Thyroid gland (tissue), 4 donors: ENCODE measurements around the gene RANBP1. TPM values are rescaled to one million over a fixed set of nuclear protein-coding genes. Genes with fewer than 3 reads are reported as not detected.

Experiments used
- DNase-seq, 2 donors: peaks; one replicate each; pipeline ENCODE4 v3.0.0-alpha.2; 2019
- H3K27ac ChIP-seq, 3 donors: fragments of 200-600 bp; sonication (generic); 1 replicate in 2 of 3; 2 replicates in 1 of 3; pipeline ENCODE4 v1.5.1; 2016 to 2019; ENCODE audit warnings: mild to moderate bottlenecking in 1 of 3, moderate library complexity in 1 of 3
- H3K27me3 ChIP-seq: fragments of 200-600 bp; sonication (generic); one replicate; pipeline ENCODE4 v1.5.1; 2019
- H3K36me3 ChIP-seq, 2 donors: fragments of 200-600 bp; sonication (generic); one replicate each; pipeline ENCODE4 v1.5.1; 2016 to 2019
- H3K4me1 ChIP-seq, 2 donors: fragments of 200-600 bp; sonication (generic); one replicate each; pipeline ENCODE4 v1.5.1; 2017 to 2019
- H3K4me3 ChIP-seq, 3 donors: fragments of 200-600 bp; sonication (generic); replicated peaks in 1 of 3; 1 replicate in 2 of 3; 2 replicates in 1 of 3; pipeline ENCODE4 v1.5.1; 2016; ENCODE audit warnings: mild to moderate bottlenecking in 1 of 3
- H3K9me3 ChIP-seq: fragments of 200-600 bp; sonication (generic); one replicate; pipeline ENCODE4 v1.5.1; 2017
- CTCF ChIP-seq, 6 experiments: fragments of 200-600 bp in 3 of 6; fragments of 450-650 bp in 3 of 6; sonication (generic) in 3 of 6; IDR thresholded peaks; one replicate each; pipeline ENCODE4 v1.5.1; 2016 to 2019; ENCODE audit warnings: antibody characterized with exemption in 6 of 6, mild to moderate bottlenecking in 2 of 6, inconsistent platforms in 1 of 6, moderate library complexity in 1 of 6
- POLR2A ChIP-seq, 2 donors: fragments of 450-650 bp; IDR thresholded peaks; one replicate each; pipeline ENCODE4 v1.6.1; 2017; ENCODE audit warnings: antibody characterized with exemption in 2 of 2, mild to moderate bottlenecking in 2 of 2, moderate library complexity in 1 of 2
- WGBS, 2 donors: methylation state at CpG; one replicate each; pipeline ENCODE4 v1.1.5; 2017; 5-methylcytosine and 5-hydroxymethylcytosine counted together
- intact Hi-C: fragments of 100-400 bp; cut with DNase I; formaldehyde crosslinking; loops from one replicate; pipeline ENCODE4 v1.15.1; 2023
- total RNA-seq, 4 donors: library from RNA; depleted of rRNA; stranded (reverse); fragments of >200 nt; gene quantifications; one replicate each; pipeline ENCODE4 v1.2.3, GENCODE V29; 2016

Gene RANBP1
- total RNA-seq, 4 donors from 2014 or later: 125 to 232 (median 173) TPM

- Histone ChIP-seq H3K27ac (no peak overlapping the region), H3K4me3 (no peak overlapping the region), H3K9me3 (no peaks in the 10 kb centered on the region), H3K36me3 (no peaks in the 10 kb centered on the region), H3K27me3 (no peaks in the 10 kb centered on the region), H3K4me1 (no peaks in the 10 kb centered on the region)
- no peak for TF ChIP-seq CTCF (IDR thresholded peaks at IDR 0.05)
- TF ChIP-seq POLR2A (IDR thresholded peaks at IDR 0.05): no peak
- DNase-seq: no peak
- intact Hi-C loops: no loop called here
- WGBS, 2 donors: 77 to 90% methylated on average over 8 to 9 of the region's 13 CpGs
These were observed 54.3 kb downstream of the RANBP1 start for GRCh38 chr22:20170170-20170569.

- H3K4me3 ChIP-seq: no peak overlapping the region
- DNase-seq: no peak
- H3K27me3 ChIP-seq: no peaks in the 10 kb centered on the region
- no peaks in the 10 kb centered on the region for H3K4me1 ChIP-seq
- WGBS, 2 donors: 84 to 92% methylated on average over 9 to 12 of the region's 12 CpGs
- no peak overlapping the region for H3K27ac ChIP-seq
- intact Hi-C loops: no loop called here
- H3K36me3 ChIP-seq: no peaks in the 10 kb centered on the region
- H3K9me3 ChIP-seq: no peaks in the 10 kb centered on the region
- TF ChIP-seq CTCF (IDR thresholded peaks at IDR 0.05) (no peak), POLR2A (IDR thresholded peaks at IDR 0.05) (no peak)
These were observed 55.6 kb downstream of the RANBP1 start for GRCh38 chr22:20171288-20172140.

GRCh38 chr22:20172141-20172613 is 56.3 kb downstream of the RANBP1 start:
- no peaks in the 10 kb centered on the region for H3K36me3 ChIP-seq
- H3K9me3 ChIP-seq: no peaks in the 10 kb centered on the region
- intact Hi-C loops: no loop called here
- H3K27me3 ChIP-seq: no peaks in the 10 kb centered on the region
- TF ChIP-seq CTCF (IDR thresholded peaks at IDR 0.05) (no peak), POLR2A (IDR thresholded peaks at IDR 0.05) (no peak)
- H3K4me3 ChIP-seq: no peak overlapping the region
- H3K27ac ChIP-seq: no peak overlapping the region
- no peak for DNase-seq
- H3K4me1 ChIP-seq: no peaks in the 10 kb centered on the region
- 87 to 94% methylated on average over 8 to 10 of the region's 10 CpGs for WGBS, 2 donors

GRCh38 chr22:20173246-20173645 is 57.3 kb downstream of the RANBP1 start:
- Histone ChIP-seq H3K4me3 (no peak overlapping the region), H3K27ac (no peak overlapping the region), H3K27me3 (no peaks in the 10 kb centered on the region), H3K9me3 (no peaks in the 10 kb centered on the region), H3K36me3 (no peaks in the 10 kb centered on the region), H3K4me1 (no peaks in the 10 kb centered on the region)
- intact Hi-C loops: no loop called here
- DNase-seq: no peak
- TF ChIP-seq POLR2A (IDR thresholded peaks at IDR 0.05) (no peak), CTCF (IDR thresholded peaks at IDR 0.05) (no peak)
- WGBS, 2 donors: 95 to 100% methylated on average over 3 to 4 of the region's 11 CpGs

GRCh38 chr22:20173772-20174171 is 57.9 kb downstream of the RANBP1 start:
- intact Hi-C loops: no loop called here

More at GRCh38 chr22:20173772-20174171, 57.9 kb downstream of the RANBP1 start:
- Histone ChIP-seq H3K27ac (no peak overlapping the region), H3K36me3 (no peaks in the 10 kb centered on the region), H3K4me1 (no peaks in the 10 kb centered on the region), H3K9me3 (no peaks in the 10 kb centered on the region), H3K4me3 (no peak overlapping the region), H3K27me3 (no peaks in the 10 kb centered on the region)
- TF ChIP-seq POLR2A (IDR thresholded peaks at IDR 0.05) (no peak), CTCF (IDR thresholded peaks at IDR 0.05) (no peak)
- WGBS, 2 donors: 53% methylated on average over 4 to 5 of the region's 10 CpGs
- DNase-seq: no peak
